Liver (tissue), 3 donors: ENCODE data around the gene RARG.

Experiments
- ATF3 ChIP-seq: IDR thresholded peaks from 2 replicates; pipeline ENCODE4 v1.6.1; 2016; ENCODE audit warnings: antibody characterized with exemption
- CTCF ChIP-seq: fragments of 150-350 bp; IDR thresholded peaks from 2 replicates; pipeline ENCODE4 v1.5.1; 2017; ENCODE audit warnings: improper control_type of control experiment, low read depth, low read length; ENCODE audit not compliant: missing input control
- GABPA ChIP-seq, 2 donors: IDR thresholded peaks in 1 of 2; conservative IDR thresholded peaks in 1 of 2; 2 replicates each; pipeline ENCODE4 v1.6.1; 2016; ENCODE audit warnings: antibody characterized with exemption in 2 of 2, mild to moderate bottlenecking in 1 of 2, moderate library complexity in 1 of 2
- JUND ChIP-seq, 2 donors: IDR thresholded peaks; 2 replicates each; pipeline ENCODE4 v1.6.1; 2016; ENCODE audit warnings: antibody characterized with exemption in 2 of 2
- MAX ChIP-seq: IDR thresholded peaks from 2 replicates; pipeline ENCODE4 v1.6.1; 2016; ENCODE audit warnings: antibody characterized with exemption
- RAD21 ChIP-seq, 2 donors: IDR thresholded peaks; 2 replicates each; pipeline ENCODE4 v1.6.1; 2016; ENCODE audit warnings: antibody characterized with exemption in 2 of 2, mild to moderate bottlenecking in 2 of 2
- REST ChIP-seq: IDR thresholded peaks from 2 replicates; pipeline ENCODE4 v1.6.1; 2016; ENCODE audit warnings: antibody characterized with exemption, mild to moderate bottlenecking
- TAF1 ChIP-seq: conservative IDR thresholded peaks from 2 replicates; pipeline ENCODE4 v1.6.1; 2016; ENCODE audit warnings: antibody characterized with exemption, mild to moderate bottlenecking
- donor health status: healthy.
- donor health status: healthy.

GRCh38 chr12:53227341-53227740 lies 4.7 kb downstream of the RARG start:
- TF ChIP-seq CTCF, result no peak
- no peak for TF ChIP-seq REST
- no peak for TF ChIP-seq GABPA (IDR thresholded peaks at IDR 0.05 in 1 of 2, conservative IDR thresholded peaks at IDR 0.05 in 1 of 2)
- TF ChIP-seq RAD21 (IDR thresholded peaks at IDR 0.05), result no peak
- no peak for TF ChIP-seq ATF3
- no peak for TF ChIP-seq MAX
- no peak for TF ChIP-seq TAF1
- no peak for TF ChIP-seq JUND (IDR thresholded peaks at IDR 0.05)
